Measurements from ENCODE around the gene MYO5C.

- TF ChIP-seq POLR2A (IDR thresholded peaks at IDR 0.05), result no peak
- no peak for TF ChIP-seq CTCF (IDR thresholded peaks at IDR 0.05)
These were observed 12.3 kb downstream of the MYO5C start for GRCh38 chr15:52283281-52283680.

All from transverse colon (tissue), 3 donors.